Right lobe of liver (tissue), 6 donors: Measurements from ENCODE around the gene CLASP2. TPM values are rescaled to one million over a fixed set of nuclear protein-coding genes. Genes with fewer than 3 reads are reported as not detected.

Experiments
- ATAC-seq, 4 donors: fragments of 200-7000 bp; cut with Tn5 transposase; one replicate each; pipeline ENCODE4 v1.9.1; 2020; ENCODE audit warnings: mild to moderate bottlenecking in 4 of 4, moderate library complexity in 4 of 4
- DNase-seq, 3 donors: peaks; one replicate each; pipeline ENCODE4 v3.0.0-alpha.2; 2020
- H3K27ac ChIP-seq, 3 donors: fragments of 200-600 bp; one replicate each; pipeline ENCODE4 v1.8.0; 2022
- H3K27me3 ChIP-seq, 2 donors: fragments of 200-600 bp; one replicate each; pipeline ENCODE4 v1.8.0; 2022
- H3K36me3 ChIP-seq, 4 donors: fragments of 200-600 bp; sonication (generic) in 1 of 4; one replicate each; pipeline versions ENCODE4 v1.5.1 to v1.8.0; 2017 to 2022; ENCODE audit warnings: control low read depth in 1 of 4
- H3K4me1 ChIP-seq, 4 donors: fragments of 200-600 bp; sonication (generic) in 1 of 4; one replicate each; pipeline versions ENCODE4 v1.5.1 to v1.8.0; 2017 to 2022; ENCODE audit warnings: control low read depth in 1 of 4
- H3K4me3 ChIP-seq, 3 donors: fragments of 200-600 bp; one replicate each; pipeline ENCODE4 v1.8.0; 2022
- H3K9me3 ChIP-seq, 4 donors: fragments of 200-600 bp; sonication (generic) in 1 of 4; one replicate each; pipeline versions ENCODE4 v1.5.1 to v1.8.0; 2017 to 2022; ENCODE audit warnings: control low read depth in 1 of 4
- CTCF ChIP-seq, 4 donors: fragments of 200-600 bp in 3 of 4; fragments of 450-650 bp in 1 of 4; IDR thresholded peaks; one replicate each; pipeline versions ENCODE4 v1.5.1 to v1.8.0; 2016 to 2022; ENCODE audit warnings: antibody characterized with exemption in 4 of 4, mild to moderate bottlenecking in 2 of 4
- POLR2A ChIP-seq: fragments of 450-650 bp; IDR thresholded peaks from one replicate; pipeline ENCODE4 v1.6.1; 2017; ENCODE audit warnings: antibody characterized with exemption, mild to moderate bottlenecking
- WGBS: methylation state at CpG from one replicate; pipeline ENCODE4 v1.1.6; 2018; ENCODE audit warnings: low coverage, low lambda C conversion rate; ENCODE audit not compliant: insufficient coverage; ENCODE audit errors: missing lambda C conversion rate; 5-methylcytosine and 5-hydroxymethylcytosine counted together
- intact Hi-C, 2 donors: fragments of 100-400 bp; cut with DNase I; formaldehyde crosslinking; loops; one replicate each; pipeline versions ENCODE4 v1.11.2 to v1.14.1; 2022
- total RNA-seq, 6 experiments: library from RNA; depleted of rRNA in 2 of 6; stranded (reverse); fragments of >200 nt in 2 of 6; fragmentation: NEBNext Ultra II Directional in 3 of 6; extraction: Animal tissue kit (Norgen Biotek cat#: 25700) in 3 of 6; gene quantifications; one replicate each; pipeline versions ENCODE4 v1.1.0 to v1.2.4, GENCODE V29; 2016 to 2023
- donor health status: DM: no; HTN: yes; CAD: no.
- donor health status: DM: no; HTN: no; CAD: no.
- donor health status: DM: no; HTN: no; CAD: no.
- donor health status: DM: no; HTN: yes; CAD: no.
- donor health status: DM: no; HTN: yes; CAD: no.

Gene CLASP2
- total RNA-seq, 6 experiments from 2014 or later: 15.0 to 19.2 (median 16.5) TPM

DNA sequence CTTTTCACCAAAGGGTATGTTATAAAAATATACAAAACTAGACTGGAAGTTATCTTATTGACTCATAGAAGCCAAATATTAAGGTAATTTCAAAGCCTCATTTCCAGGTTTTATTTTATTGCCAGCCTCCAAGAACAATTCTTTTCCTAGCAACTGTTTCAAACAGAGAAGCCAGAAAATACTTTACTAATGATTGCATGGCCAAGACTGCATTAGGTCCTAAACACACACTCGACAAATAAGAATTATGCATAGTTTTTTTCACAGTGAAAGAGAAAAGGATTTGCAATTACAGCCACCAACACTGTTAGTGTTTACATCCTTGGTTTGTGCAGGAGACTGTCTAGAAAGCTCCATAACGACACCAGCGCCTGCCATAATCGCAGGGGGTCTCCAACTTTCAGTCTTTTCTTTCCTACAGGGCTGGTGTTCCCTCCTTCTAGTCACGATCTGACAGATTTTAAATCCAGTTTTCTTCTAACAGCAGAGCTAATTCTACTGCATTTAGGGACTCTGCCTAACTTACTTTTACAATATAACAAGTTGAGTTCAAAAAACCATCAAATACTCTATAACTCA, 58.1 kb downstream of the CLASP2 start:
- peaks cover 0 to 9% (median 0%) of the 10 kb centered on the region in 4 donors for H3K4me1 ChIP-seq
- peak overlapping the region; percentile 1 to 50 (median 28) for H3K4me3 ChIP-seq
- DNase-seq: no peak
- H3K9me3 ChIP-seq: no peaks in the 10 kb centered on the region
- H3K27ac ChIP-seq: peak overlapping the region; percentile 48 to 75 (median 55)
- intact Hi-C loops: no loop called here
- H3K27me3 ChIP-seq: no peaks in the 10 kb centered on the region
- no peak for ATAC-seq
- TF ChIP-seq CTCF (IDR thresholded peaks at IDR 0.05): no peak
- no peak for TF ChIP-seq POLR2A
- no peaks in the 10 kb centered on the region for H3K36me3 ChIP-seq
- WGBS: 80% methylated on average over 5 of the region's 5 CpGs

DNA sequence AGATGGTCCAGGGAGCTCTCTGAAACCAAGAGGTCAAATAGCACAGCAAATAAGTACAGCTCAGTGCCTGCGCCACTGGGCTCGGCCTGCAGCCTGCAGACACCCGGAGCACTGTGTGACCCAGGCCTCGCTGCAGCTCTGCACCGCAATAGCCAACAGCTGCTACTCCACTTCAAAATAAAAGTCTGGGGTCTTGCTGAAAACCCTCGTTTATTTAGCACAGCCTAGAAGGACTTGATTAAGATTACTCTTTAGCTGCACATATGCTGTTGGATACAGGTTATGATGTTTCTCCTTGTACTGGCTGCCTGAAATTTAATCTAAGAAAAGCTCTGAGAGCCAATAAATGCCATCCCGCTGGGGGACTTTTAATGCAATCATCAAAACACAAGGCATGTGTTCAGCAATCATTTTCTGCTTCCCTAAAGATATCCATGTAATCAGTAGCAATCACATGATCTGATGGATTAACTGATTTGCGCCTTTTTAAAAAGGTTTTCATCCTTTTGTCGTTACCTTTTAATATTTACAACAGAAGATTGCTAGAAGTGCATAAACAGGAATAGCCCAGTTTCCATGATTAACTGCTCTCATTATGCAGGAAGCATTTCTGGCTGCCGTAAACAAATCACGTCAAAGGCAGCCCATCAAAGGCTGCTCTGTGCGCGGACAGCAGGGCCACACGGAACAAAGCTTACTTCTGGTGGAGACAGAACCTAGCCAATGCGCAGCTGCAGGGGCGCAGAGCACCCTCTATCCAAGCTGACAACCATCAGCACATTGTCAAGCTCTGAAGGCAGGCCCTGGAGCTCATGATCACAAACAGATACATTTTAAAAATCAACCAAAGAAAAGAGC, 58.8 kb downstream of the CLASP2 start:
- DNase-seq: peak; percentile 62 to 83 (median 76)
- Histone ChIP-seq H3K27ac (peak overlapping the region; percentile 48 to 75 (median 55)), H3K36me3 (no peaks in the 10 kb centered on the region), H3K4me1 (peaks cover 0 to 10% (median 0%) of the 10 kb centered on the region in 4 donors), H3K9me3 (no peaks in the 10 kb centered on the region), H3K27me3 (no peaks in the 10 kb centered on the region), H3K4me3 (peak overlapping the region; percentile 1 to 50 (median 28))
- TF ChIP-seq POLR2A: no peak
- no peak for TF ChIP-seq CTCF (IDR thresholded peaks at IDR 0.05)
- 20% methylated on average over 16 of the region's 16 CpGs for WGBS
- intact Hi-C loops: no loop called here
- peak; percentile 96 to 99 (median 98) for ATAC-seq

GRCh38 chr3:33658621-33658990, 59.4 kb downstream of the CLASP2 start:
- H3K4me1 ChIP-seq: peaks cover 0 to 13% (median 0%) of the 10 kb centered on the region in 4 donors
- no peaks in the 10 kb centered on the region for H3K27me3 ChIP-seq
- WGBS: 21% methylated on average over 2 of the region's 2 CpGs
- ATAC-seq (no peak), DNase-seq (no peak)
- peak overlapping the region in 2 of 3 donors; percentile 28 to 50 for H3K4me3 ChIP-seq
- H3K36me3 ChIP-seq: no peaks in the 10 kb centered on the region
- intact Hi-C loops: no loop called here
- TF ChIP-seq CTCF (IDR thresholded peaks at IDR 0.05) (no peak), POLR2A (no peak)
- H3K9me3 ChIP-seq: no peaks in the 10 kb centered on the region
- peak overlapping the region in 2 of 3 donors; percentile 55 to 75 for H3K27ac ChIP-seq

- no peak for DNase-seq
- peaks cover 0 to 13% (median 0%) of the 10 kb centered on the region in 4 donors for H3K4me1 ChIP-seq
- ATAC-seq: no peak
- no peaks in the 10 kb centered on the region for H3K36me3 ChIP-seq
- intact Hi-C loops: no loop called here
- no peaks in the 10 kb centered on the region for H3K27me3 ChIP-seq
- H3K4me3 ChIP-seq: peak overlapping the region in 1 of 3 donors; percentile 28
- H3K27ac ChIP-seq: peak overlapping the region in 2 of 3 donors; percentile 55 to 75
- no peaks in the 10 kb centered on the region for H3K9me3 ChIP-seq
- TF ChIP-seq POLR2A (no peak), CTCF (IDR thresholded peaks at IDR 0.05) (no peak)
- WGBS: 67% methylated on average over 1 of the region's 1 CpG
Measured at GRCh38 chr3:33658039-33658438, 60.0 kb downstream of the CLASP2 start.
